HG03439 (cell line): ENCODE data around the gene MAPK7.

ENCODE experiments used
- ATAC-seq: cut with Tn5 transposase; IDR thresholded peaks from one replicate; pipeline ENCODE4 v1.9.1; 2021; ENCODE audit warnings: mild to moderate bottlenecking, moderate library complexity; ENCODE audit not compliant: unreplicated experiment

Gene MAPK7

DNA sequence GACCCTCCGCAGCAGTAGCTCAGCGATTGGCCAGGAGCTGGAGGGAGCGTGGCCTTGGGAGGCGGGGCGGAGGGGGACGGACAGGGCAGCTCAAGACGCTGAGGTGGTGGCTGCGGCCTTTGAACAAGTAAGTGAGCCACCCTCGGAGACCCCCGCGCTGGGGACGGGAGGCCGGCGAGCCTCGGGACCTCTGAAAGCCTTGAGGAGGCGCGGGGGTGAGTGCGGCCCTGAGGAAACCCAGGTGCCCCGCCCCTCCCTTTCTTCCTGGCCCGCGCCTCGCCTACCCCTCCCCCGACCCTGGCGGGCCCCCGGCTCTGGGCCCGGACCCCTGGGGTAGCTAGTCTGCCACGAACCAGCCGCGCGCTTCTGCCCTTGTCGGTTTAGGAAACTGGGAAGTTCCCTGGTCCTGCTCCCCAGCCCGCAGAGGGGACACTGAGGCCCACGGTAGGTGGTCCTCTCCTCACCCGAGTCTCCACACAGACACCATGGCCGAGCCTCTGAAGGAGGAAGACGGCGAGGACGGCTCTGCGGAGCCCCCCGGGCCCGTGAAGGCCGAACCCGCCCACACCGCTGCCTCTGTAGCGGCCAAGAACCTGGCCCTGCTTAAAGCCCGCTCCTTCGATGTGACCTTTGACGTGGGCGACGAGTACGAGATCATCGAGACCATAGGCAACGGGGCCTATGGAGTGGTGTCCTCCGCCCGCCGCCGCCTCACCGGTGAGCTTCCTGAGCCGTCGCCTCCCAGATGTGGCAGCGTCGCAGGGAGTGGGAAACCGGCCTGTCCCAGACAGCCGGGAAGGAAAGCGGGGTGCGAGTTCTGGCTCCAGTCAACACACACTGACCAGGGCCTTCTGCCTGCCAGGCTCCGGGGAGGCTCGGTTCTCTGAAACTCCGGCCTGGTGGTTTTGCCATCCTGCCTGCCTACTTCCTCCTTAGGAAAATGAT, at the start of gene MAPK7:
TSS of gene MAPK7 (plus strand) at position 83 of the 945 bp plus-strand sequence. CDS start at position 486, 403 bp downstream.
- no peak for ATAC-seq

DNA sequence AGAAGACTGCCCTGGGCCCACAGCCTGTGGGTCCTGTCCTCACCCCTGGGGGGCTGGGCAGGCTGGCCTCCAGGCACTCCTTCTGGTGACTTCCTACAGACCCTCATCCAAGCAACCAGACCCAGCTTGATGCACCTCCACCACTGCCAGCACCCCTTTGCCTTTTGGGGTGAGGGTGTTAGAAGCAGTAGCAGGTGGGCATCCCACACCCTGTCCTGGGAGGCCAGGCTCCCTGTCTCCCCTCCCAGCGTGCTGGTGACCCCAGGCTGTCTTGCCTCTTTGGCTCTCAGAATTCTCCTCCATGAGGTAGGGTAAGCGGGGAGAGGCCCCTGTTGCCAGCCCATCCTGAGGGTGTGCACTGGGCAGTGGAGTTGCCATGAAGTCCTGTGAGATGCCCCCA, 49.2 kb upstream of the MAPK7 start:
- no peak for ATAC-seq

DNA sequence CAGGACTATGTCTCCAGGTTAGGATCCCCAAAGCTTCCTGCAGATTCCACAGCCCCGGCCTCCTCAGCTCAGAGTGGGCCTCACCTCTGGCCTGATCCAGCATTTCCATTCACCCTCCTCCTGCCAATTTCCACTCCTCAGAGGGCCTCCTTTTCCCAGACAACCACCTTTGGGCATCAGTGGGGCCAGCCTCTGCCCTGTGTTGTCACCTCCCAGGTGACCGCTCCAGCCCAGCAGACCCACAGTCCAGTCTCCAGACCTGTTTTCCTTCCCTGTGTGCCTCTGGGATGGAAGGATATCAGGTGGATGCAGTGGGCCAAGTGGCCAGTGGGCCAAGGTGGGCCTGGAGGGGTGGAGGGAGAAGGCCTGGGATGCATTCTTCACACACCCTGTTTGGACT, 48.5 kb upstream of the MAPK7 start:
- ATAC-seq = no peak

DNA sequence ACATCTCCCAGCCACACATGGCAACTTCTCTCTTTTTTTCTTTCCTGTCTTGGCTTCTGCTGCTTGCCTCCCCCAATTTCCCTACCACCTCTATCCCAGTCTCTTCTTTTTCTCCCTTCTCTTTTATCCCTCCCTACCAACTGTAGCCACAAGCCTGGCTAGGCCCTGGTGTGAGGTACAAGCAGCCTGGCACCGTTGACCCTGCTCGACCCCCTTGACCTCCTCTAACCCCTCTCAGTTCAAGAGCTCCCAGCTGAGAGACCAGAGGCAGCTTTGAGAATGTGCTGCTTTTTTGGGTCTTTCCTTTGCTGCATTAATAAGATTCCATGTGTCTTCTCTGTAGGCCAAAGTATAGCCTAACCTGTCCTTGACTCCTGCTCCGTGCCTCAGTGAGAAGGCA, 48.0 kb upstream of the MAPK7 start:
- ATAC-seq = no peak

DNA sequence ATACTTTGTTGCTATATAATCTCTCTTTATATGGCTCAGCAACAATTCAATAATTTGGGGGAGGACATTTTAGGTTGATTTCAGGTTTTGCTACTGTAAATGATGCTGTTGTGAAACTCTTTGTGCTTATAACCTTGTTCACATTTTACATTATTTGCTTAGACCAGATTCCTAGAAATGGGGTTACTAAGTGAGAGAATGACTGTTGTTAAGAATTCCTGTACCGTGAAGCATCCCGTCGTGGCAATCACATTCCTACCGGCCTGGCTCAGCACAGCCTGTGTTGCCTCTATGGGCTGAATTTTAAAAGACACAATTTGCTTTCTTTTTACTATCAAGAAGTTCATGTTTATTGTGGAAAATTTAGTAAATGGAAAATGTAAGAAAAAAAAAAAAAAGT, 47.2 kb upstream of the MAPK7 start:
- ATAC-seq = no peak

DNA sequence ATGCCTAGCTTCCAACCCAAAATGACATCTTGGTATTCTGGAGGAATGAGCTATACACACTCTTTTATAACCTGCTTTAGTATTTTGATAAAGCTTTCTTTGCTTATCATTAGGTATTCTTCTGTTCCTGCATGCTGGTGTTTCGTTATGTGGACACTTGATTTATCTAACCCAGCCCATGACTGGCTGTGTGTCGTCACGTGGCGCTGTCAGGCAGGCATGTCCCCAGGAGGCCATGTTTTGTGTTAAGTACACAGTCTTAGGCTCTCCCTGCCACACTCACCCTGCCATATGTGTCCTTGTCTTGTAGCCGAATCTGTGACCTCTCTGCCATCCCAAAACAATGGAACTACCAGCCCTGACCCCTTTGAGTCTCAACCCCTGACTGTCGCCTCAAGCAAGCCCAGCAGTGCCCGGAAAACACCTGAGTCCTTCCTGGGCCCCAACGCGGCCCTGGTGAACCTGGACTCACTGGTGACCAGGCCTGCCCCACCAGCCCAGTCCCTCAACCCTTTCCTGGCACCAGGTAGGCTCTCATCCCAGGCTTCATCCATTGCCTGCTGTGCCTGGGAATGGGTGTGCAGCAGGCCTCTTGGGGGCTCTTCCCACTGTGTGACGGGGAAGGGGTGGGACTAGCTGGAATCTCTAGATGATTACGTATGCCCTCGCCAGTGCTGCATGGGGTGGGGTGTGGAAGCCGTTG, 46.6 kb upstream of the MAPK7 start:
- ATAC-seq = no peak

DNA sequence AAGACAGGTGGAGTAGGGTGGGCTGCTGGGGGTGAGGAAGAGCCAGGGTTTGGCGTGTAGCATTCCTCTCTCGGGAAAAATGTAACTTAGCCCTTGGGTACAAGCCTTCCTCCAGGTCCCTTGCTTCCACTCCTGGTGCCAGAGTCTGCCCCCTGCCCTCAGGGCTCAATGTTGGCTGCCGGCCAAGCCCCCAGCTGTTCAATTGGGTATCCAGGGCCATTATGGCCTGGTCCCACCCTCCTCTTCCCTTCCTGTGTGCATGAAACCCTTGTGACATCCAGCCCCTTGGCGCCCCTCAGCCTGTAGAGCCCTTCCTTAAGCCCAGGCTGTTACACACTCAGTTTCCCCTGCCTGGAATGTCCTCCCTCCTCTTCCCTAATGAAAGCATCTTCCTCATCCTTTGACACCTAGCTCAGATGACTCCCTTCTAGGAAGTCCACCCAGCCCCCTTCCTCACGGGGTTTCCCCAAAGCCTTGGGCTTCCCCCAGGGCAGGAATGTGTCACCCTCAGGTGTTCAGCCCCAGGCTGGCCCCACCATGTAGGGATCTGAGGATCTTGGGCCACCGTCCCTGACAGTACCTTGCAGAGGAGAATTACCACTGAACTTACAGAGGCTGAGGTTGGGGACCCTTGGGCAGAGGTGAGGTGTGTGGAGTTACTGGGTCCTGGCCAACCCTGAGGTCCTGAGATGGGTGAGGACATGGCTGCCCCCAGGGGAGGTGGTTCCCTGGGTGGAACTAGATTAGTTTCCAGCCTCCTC, 45.7 kb upstream of the MAPK7 start:
- no peak for ATAC-seq

DNA sequence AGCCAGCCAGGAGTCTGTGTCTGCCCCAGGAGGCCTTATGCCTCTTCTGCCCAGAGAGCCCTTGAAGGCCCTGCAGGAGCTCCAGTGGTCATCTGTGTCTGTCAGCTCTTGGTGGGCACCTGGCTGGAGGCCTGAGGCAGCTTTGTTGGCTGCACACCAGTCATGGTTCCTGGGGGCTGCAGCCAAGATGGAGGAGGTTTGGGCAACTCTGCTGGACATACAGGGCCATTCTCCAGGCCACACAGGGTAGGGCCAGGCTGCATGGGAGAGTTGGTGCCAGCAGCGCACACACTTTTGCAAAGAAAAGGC, 45.2 kb upstream of the MAPK7 start:
- ATAC-seq = no peak

DNA sequence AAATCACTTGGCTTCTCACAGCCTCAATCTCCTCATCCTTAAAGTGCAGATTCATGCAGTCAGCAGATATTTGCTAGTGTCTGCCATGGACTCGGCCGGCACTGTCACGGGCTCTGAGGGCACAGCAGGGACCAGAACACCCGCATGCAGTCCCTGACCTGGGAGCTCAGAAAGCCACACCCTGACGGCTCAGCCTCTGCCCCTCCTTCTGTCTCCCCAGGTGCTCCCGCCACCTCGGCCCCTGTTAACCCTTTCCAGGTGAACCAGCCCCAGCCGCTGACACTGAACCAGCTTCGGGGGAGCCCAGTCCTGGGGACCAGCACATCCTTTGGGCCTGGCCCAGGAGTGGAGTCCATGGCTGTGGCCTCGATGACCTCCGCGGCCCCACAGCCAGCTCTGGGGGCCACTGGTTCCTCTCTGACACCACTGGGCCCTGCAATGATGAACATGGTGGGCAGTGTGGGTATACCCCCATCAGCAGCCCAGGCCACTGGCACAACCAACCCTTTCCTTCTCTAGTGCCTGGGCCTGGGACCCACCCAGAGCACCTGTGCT, 44.5 kb upstream of the MAPK7 start:
- no peak for ATAC-seq

DNA sequence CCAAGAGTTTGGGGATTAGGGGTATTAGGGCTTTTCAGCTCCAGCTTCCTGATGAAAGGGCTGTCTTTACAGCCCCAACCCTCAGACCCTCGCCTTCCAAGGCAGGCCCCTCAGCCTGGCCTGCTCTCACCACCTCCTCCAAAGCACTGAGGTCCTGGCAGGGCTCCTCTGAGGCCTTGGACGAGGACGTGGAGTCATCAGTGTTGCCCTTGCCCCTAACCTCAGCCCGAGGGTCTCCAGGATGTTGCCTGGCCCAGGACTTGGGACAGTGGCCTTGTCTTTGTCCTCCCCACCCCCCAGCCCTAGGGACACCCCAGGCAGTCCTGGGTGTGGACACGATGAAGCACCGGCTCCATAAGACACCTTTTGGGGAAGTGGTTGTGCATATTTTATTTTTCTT, 44.0 kb upstream of the MAPK7 start:
- no peak for ATAC-seq

DNA sequence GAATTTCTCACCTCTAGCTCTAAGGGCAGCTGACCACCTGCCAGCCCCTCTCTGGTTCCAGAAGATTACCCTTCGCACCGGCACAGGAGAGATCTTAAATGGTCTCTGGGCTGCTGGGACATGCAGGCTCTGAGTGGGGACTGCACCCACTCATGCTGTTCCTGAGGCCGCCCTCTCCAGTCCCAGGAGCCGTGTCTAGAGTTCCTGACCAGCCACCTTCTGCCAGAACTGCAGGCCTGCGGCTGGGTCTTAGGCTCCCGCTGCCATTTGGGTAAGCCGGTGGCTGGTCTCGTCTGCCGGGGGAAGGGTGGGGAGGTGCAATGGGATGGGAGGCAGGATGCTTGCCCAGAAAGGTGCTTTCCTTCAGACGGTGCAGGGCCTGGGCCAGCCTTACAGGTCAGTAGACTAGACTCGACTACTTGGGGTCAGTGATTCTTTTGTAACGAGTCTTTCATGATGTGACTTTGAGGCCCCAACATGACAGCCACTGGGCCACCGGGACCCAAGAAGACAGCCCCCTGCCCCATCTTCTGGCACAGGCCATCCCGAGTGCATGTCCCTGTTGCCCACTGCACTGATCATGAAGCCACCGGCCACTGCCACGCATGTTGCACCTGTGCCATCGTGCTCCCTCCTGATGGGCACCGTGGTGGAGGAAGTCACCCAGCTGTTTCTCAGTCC, 42.2 kb upstream of the MAPK7 start:
- no peak for ATAC-seq

DNA sequence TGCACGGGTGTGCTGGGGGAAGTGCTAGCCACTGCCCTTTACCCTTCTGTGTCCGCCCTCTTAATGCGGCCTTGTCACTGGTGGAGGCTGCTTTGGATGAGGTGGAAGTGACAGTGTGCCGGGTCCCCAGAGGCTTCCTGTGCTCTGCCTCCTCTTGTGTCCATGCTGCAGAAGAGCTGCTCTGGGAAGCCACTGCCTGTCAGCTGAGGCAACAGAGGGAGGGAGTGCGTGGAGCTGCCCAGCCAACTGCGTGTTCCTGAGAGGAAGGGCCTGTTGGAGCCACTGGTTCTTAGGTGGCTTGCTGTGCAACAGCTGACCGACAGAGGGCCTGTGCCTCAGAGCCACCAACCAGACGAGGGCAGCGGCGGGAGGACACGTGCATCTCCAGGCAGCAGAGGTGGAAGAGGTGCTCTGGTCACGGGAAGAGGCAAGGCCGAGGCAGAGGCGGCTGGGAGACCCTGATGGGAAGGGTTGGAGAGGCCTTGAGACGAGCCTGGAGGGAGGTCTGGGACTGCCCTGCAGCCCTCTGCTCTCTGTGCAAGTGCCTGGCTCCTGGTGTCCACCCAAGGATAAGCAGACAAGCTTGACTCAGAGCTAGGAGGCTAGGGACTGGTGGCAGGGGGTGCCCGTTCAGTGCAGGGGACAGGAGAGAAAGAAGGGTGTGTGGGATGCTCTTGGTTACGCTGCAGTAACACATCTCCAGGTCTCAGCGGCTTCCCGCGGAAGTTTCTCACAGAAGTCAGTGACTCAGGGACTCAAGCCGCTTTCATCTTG, 41.2 kb upstream of the MAPK7 start:
- ATAC-seq = no peak

DNA sequence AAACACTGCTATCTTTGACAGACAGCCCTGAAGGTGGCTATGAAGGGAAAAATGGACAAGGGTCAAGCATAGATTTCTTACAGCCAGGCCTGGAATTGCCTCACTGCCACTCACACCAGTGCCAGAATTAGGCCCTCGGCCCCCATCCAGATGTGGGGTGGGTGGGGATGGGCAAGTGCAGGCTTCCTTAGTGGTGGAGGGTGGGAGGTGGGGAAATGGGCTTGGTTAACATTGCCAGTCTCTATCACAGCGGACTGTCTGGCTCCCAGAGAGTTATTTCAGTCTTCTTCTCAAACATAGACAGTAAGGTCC, 40.6 kb upstream of the MAPK7 start:
- no peak for ATAC-seq

DNA sequence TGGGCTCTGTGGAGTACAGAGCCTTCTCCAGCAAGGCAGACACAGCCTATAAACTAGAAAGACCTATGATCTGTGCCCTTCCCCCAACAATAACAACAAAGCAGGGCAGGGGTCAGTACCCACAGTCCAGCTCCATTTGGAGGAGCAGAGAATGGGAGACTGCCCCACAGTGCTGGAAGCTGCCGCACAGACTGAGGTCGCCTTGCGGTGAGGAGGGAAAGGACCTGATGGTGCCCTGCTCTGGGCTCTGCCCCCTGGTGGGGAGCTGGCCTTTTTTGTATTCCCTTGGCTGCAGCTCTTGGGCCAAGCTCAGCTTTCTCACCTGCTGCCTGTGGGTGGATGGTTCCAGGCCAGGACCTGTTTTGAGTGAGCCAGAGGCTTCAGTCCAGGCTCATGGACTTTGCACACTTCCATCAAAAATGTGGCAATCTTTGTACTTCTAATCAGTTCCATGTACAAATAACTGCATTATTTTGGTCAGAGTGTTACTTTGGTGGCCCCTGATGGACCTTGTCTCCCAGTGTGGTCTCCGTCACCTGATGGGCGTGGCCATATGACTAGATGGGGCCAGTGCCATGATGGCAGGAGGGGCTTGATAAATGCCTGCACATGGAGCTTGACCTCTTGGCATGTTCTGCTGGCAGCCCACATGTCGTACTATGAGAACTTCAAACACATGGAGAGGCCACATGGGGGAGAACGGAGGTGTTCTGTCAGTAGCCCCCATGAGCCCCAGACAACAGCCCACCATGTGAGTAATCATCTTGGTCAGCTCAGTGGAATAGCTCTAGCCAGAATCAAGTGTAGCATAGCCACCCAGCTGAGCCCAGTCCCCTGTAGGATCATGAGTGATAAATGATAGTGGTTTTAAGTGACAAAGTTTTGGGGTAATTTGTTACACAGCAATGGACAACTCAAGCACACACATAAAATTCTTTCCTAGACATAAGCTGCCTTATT, 40.0 kb upstream of the MAPK7 start:
- no peak for ATAC-seq

DNA sequence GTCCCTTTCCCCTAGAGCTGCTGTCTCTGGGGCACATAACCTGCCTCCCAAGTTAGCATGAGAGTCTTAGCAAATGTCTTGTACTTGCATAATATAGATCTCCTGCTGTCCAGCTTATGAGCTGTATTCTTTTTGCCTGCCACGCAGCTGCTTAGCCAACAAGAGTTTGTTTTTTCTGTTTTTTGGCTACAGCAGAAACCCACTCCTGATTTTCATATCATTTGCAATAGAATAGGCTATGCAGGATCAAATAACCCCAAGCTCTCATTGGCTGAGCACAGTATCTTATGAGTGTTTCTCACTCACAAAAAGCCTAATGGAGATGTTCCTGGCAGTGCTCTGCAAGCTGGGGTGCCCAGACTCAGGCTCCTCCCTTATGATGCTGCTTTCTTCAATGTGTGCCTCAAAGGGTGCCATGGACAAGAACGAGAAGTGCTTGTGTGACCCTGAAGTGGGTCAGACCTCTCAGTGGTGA, 38.9 kb upstream of the MAPK7 start:
- no peak for ATAC-seq

DNA sequence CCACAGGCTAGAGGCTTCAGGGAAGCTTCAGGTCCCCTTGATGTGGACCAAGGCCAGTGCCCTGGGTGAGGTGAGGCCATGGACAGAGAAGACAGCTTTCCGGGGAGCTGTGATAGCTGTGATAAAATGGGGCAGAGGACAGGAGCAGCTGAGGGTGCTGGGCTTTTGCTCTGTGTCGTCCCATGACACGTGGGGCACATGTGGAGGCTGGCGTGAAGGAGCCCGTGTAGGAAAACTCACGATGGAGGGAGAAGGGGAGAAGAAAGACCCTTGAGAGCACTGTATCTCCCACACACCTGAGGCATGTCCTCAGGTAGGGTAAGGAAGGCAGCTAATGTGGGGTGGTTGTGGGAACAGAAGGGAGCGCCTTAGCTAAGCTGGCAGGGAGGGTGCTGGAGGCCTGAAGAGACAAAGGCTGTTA, 37.1 kb upstream of the MAPK7 start:
- no peak for ATAC-seq

DNA sequence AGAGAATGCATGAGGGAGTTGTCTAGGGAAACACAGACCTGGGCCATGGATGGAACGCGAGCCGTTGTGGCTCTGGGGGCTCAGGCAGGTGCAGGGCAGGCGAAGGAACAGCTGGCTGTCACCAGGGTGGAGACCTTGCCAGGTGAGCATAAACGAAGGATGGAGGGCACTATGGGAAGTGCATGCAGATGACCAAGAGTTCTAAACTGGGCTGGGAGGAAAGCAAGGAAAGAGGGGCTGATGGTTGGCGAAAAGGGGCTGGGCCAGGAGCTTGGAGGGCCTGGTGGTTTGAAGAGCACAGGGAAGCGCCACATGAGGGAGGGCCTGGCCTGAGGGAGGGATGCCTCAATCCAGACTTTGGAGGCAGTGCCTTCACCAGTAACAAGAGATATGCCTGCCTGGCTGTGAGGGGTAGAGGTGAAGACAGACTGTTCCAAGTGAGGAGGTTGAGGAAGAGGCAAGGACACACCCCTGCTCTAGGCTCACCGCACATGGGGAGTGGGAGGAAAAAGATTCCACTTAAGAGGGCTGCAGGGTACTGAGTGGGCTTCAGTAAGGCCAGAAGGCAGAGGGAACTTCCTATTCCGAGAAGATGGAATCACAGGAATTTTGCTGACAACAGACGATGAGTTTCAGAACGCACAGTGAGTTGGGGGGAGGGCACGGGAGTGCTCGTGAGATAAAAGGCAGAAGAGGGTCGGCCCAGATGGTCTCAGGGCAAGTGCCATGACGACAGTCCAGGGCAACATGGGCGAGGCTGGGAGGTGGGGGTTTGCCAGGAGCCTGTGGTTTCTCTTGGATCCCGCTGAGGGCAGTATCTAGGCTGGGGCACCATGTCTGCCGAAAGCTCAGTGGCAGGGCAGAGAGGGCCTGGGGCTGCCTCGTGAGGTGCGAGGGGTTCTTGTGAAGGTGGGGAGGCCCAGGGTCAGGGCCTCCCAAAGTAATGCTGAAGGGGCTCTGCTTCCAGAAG, 36.4 kb upstream of the MAPK7 start:
- ATAC-seq = no peak
